ENCODE measurements around the gene RNASE11.

DNA sequence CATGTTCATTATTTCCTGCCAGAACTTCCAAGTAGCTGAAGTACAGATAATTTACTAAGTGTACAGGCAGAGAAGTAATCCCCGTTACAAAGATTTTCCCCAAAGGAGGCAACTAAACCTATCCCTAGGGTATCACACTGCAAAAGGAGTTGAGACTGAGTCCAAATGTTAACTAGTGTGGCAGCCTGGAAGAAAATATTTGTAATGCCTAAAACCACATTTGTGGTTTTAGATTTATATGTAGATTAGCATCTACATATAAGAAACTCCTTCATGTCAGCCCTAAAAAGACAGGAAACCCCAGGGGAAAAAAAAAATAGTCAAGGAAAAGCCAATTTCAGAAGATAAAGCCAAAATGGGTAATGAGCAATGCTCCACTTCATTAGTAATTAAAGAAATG, 4.8 kb upstream of the RNASE11 start:
- TF ChIP-seq POLR2AphosphoS5 (IDR thresholded peaks at IDR 0.05; ENCODE audit: low read depth, low read length) (no peak), POLR2A (IDR thresholded peaks at IDR 0.05; ENCODE audit: low read depth, low read length) (no peak), TAF1 (IDR thresholded peaks at IDR 0.05; ENCODE audit: low read depth, low read length) (no peak)
